AML-193 (cell line): ENCODE data around the gene FAM83C.
"Not testable (repeated sequence)": the region's sequence is repeated elsewhere in the genome, so short reads cannot be mapped to it uniquely, and the experiment has no call there.

Experiments
- DNase-seq, 2 experiments: peaks; one replicate each; lab custom pipeline; 2025; lab: John Stamatoyannopoulos, UW

The FAM83C gene

DNA sequence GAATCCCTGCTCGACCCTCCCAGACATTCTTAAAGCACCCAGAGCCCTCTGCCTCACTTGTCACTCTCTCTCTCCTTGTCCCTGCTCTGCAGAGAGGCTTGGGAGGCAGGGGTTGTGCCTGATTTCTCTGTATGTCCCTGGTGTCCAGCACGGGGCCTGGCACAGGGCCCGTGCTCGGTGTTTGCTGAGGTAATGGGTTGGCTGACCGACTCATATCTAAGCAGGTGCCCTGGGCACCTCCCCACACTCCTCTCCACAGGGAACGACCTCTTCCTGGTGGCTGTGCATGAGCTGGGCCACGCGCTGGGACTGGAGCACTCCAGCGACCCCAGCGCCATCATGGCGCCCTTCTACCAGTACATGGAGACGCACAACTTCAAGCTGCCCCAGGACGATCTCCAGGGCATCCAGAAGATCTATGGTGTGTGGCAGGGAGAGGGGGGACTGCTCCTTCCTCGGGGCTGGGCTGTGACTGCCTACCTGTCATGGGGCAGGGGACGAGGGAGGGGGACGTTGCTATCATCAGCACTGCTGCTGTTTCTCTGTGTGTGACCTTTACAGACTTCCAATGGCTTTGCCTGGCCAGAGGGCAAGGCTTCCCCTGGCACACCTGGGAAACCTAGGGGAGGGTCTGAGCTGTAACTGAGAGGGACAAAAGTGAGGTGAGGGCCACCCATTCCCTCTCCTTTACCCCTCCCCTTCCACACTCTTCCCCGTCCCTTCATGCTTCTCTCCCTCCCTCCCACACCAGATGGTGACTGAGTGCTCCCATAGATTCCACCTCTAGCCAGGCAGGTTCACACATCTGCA is 28.5 kb downstream of the FAM83C start:
- no peak for DNase-seq

DNA sequence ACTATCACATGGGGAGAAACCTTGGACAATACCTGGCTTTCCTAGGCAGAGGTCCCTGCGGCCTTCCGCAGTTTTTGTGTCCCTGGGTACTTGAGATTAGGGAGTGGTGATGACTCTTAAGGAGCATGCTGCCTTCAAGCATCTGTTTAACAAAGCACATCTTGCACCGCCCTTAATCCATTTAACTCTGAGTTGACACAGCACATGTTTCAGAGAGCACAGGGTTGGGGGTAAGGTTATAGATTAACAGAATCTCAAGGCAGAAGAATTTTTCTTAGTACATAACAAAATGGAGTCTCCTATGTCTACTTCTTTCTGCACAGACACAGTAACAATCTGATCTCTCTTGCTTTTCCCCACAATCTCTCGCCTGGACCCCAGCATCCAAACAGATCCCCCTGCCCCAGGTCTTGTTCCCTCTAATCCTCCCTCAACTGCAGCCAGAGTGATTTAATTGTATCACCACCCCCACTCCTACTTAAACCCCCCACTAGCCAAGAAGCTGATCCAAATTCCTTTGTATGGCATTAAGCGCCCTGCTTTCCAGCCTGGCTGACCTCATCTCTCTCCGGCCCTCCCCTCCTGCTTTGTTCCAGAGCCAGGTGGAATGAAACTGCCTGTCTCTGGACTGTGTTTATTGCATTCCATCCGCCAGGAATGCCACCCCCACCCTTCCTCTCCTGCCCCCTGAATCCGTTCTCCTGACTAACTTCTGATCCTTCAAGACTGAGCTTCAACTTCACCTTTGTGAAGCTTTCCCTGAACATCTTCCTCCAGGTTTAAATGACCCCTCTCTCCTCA is 29.3 kb downstream of the FAM83C start:
- not testable (repeated sequence) for DNase-seq

DNA sequence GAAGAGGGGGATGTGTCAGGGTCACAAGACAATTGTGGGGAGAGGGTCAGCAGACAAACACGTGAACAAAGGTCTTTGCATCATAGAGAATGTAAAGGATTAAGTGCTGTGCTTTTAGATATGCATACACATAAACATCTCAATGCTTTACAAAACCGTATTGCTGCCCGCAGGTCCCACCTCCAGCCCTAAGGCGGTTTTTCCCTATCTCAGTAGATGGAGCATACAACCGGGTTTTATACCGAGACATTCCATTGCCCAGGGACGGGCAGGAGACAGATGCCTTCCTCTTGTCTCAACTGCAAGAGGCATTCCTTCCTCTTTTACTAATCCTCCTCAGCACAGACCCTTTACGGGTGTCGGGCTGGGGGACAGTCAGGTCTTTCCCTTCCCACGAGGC is 29.9 kb downstream of the FAM83C start:
- not testable (repeated sequence) for DNase-seq

DNA sequence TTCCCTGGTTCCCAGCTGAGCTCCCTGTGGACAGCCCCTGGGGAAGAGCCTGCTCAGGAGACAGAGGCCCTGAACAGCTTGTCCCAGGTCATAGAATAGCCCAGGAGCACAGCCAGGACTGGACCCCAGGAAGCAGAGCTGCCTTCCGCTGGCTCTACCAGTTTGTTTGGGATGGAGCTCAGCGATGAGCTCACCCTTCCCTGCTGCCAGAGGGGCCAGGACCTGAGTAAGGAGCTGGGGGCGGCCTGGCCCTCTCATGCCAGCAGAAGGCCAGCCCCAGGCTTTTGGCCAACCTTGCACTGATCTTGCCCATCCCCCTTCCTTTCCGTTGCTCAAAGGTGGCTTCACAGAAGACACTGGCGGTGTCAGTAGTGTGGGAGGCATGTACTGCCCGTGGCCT is 31.8 kb downstream of the FAM83C start:
- DNase-seq = no peak

DNA sequence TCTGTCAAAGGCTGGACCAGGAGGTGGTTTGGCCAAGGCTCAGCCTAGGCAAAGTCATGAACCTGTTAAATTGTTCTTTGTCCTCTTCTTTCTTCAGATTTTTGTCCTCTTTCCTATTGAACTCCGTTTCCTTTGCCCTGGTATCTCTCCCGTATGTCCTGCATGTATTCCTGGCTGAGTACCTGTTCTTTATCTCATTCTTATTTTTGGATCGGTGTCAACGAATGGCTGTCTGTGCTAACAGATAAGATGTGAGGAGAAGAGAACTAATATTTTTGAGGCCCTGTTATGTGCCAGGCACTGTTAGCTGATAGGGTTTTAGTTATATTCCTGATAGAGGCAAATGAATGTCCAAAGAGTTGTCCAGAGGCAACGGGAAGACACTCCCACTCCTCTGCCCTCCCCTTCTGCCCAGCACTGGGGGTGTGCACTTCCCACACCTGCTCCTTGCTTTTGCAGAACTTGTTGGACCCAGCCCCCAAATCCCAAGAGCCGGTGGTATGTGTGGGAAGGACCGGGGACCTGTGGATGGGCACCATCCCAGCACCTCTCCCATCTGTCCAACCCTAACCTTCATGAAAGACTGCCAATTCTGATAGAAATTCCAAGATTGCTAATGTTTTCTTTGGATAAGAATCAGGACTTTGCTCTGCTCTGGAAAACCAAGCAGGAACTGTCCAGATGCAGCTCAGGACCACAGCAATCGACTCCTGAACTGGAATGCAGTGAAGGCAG is 34.9 kb downstream of the FAM83C start:
- DNase-seq = no peak

DNA sequence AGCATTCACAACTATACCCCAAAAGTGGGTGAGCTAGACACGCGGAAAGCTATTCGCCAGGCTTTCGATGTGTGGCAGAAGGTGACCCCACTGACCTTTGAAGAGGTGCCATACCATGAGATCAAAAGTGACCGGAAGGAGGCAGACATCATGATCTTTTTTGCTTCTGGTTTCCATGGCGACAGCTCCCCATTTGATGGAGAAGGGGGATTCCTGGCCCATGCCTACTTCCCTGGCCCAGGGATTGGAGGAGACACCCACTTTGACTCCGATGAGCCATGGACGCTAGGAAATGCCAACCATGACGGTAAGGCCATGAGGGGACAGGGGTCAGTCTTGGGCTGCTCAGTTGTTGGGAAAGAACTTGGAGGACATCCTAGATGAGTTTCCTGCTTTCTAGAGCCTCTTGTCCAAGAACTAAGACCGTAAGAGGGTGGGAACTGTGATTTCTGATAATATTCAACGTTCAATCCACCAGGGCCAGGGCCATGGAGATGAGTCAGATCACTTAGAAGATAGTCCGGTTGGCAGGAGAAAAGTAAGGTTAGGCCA is 37.7 kb downstream of the FAM83C start:
- no peak for DNase-seq

DNA sequence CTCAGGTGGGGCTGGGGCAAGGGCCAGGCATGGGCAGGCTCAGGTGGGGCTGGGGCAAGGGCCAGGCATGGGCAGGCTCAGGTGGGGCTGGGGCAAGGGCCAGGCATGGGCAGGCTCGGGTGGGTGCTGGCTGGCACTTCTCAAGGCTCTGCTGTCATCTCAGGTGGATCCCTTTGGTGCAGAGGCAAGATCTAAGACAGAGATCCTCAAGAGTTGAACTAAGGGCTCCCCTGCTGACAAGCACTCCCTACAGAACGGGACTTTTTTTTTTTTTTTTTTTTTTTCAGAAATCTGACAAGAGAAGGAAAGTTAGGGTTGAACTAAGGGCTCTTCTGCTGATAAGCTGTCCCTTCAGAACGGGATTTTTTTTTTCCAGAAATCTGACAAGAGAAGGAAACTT is 39.2 kb downstream of the FAM83C start:
- no peak for DNase-seq

DNA sequence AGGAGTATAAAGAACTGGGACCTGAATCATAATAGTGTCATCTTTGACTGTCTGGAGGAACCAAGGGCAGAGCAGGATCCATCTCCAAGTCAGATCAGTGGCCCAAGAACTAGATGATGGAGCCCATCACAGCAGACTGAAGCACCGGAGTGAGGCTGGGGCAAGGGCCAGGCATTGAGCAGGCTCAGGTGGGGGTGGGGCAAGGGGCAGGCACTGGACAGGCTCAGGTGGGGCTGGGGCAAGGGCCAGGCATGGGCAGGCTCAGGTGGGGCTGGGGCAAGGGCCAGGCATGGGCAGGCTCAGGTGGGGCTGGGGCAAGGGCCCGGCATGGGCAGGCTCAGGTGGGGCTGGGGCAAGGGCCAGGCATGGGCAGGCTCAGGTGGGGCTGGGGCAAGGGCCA is 39.6 kb downstream of the FAM83C start:
- DNase-seq = not testable (repeated sequence)

DNA sequence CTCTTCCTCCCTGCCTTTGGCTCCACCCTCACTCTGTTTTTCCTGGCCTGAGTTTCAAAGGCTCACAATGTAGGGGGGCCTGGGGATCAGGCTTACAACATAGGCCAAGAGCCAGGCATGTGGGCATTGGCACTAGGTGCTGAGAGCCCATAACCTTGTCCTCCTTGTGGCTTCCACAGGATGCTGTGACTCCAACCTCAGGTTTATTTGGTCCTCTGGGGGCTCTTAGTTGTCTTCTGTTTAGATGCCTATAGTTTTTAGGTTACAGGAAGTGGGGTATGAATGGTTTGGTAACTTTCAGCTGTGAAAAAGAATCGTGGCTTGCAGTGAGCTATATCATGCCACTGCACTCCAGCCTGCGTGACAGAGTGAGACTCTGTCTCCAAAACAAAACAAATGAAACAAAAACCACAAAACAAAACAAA is 40.2 kb downstream of the FAM83C start:
- DNase-seq = no peak

DNA sequence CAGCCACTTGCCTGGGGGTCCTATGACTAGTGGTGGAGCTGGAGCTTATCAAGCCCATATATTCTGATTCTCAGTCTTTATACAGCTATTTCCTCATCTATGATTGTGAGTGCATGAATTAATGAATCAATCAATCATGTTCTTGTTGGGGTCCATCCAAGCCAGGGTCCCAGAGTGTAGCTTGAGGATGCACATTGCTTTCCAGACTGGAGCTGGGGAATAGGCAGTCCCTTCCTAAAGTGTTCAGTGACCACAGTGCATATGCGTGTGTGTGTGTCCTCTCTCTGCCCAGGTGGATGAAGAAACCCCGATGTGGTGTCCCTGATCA is 40.6 kb downstream of the FAM83C start:
- no peak for DNase-seq

DNA sequence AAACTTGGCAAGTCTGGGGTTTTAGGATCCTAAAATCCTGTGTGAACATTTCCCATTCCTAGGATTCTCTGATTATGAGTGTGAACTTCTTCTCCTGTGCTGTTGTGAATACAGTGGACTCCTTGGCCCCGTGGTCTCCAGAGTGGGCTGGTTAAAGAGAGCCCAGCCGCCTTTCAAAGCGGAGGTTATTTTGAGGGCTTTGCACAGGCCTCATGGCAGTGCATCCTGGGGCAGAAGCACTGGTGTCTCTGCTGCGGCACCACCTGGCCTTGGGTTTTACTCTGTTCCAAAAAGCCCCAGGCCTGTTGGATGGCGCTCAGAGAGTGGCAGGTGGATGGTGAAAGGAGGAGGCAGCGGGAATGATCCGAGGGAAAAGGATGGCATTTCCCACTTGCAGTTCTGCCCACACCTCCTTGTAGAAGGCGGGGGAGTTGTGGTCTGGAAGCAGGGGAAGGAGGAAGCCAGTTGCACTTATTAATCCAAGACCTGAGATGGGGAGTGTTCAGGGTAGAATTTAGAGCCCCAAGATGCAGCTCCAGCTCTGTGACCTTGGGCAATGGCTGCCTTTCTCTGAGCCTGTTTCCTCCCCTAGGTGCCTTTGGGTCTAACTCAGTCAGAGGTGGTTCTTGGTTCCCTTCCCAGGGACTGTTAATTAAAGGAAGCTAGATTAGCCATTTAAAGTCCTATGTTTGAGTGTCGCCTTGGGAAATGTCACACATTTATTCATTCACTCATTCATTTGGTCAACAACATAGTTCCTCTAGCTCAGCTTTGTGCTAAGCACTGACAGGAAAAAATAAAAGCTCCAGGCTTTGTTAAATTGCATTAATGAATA is 43.4 kb downstream of the FAM83C start:
- DNase-seq = no peak

DNA sequence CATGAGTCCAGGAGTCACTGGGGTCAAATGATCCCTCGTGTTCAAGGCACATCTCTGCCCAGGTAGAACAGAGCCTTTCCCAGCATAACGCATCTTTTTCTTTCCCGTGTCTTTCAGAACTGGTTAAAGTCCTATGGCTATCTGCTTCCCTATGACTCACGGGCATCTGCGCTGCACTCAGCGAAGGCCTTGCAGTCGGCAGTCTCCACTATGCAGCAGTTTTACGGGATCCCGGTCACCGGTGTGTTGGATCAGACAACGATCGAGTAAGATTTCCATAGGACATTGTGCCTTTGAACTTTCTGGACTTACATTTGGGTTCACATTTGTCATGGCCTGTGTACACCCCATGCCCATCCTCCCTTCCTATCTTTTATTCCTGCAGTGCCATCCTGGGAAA is 45.5 kb downstream of the FAM83C start:
- no peak for DNase-seq

DNA sequence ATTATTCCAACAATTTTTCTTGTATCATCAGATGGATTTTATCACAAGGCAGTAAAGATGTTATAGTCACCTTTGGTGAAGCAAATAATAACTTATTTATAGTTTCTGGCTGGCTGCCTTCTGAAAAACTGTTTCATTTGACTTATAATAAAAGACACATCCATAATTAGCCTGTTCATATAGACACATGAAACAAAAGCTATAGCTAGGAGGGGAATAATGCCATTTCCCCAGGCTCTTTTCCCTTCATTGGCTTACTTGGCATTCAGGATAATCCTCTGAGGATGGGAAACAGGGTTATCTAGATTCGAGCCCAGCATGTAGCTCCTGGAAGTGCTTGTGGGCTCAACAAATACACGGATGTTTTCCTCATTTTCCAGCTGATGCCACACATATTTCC is 48.2 kb downstream of the FAM83C start:
- no peak for DNase-seq

DNA sequence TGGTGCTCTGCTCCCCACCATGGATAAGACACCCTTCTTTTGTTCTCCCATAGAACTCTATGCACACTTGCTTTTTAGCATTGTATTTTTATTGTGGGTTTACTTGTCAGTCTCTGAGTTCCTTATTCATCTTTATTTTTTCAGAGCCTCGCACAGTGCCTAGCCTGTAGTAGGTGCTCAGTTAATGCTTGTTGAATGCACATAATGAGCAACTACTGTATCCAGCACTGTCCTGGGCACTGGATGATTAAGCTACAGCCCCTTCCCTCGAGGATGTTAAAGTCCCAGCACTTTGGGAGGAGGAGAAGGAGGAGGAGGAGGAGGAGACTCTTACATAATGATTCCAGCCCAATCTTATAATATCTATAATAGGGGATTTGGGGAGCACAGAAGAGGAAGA is 48.9 kb downstream of the FAM83C start:
- no peak for DNase-seq

DNA sequence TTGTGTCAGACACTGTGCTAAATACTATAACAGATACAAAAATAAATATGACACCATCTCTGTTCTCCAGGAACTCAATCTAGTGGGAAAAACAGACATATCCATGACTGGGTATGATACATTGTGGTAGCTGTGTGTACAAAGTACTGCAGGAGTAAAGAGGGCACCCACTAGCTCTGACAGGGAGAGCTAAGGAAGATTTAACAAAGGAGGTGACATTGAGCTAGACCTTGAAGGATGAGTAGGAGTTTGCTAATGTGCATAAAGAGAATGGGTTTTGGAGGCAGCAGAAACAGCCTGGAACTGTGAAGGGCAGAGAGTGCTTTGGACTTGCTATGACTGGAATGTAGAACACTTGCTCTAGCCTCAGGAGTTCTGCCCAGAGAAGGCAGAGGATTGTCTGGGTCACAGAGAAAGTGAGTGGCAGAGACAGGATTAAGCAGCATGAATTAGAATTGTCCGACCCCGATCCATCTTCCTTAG is 51.4 kb downstream of the FAM83C start:
- DNase-seq = no peak

DNA sequence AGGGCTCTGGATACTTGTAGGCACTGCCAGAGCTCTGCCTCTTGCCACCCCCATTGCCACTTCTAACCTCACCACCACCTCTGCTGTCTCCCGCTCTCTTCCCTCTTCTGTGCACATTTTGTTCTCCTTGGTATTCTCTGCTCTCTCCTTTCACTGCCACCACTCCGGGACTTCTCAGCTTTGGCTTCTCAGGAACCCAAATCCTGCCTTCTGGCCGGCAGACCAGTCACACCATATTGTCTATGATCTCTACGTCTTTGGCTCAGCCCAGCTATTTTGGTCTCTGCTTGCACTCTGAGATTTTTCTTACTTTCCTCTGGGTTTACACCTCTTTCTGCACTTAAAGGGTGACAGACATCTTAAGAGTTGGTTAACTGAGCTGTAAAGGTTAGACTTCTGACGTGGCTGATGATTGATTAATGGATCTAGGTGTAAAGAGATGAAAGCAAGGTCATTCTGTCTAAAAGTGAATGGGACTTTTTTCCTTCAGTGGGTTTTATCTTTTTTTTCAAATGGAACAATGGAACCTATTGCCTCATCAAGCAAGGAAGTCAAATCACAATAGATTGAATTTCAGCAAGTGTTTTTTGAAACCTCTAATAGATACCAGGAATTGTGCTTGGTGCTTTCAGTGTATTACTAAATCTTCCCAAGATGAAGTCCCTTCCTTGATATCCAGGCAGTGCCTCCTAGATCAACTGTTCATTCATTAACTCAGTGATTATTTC is 52.0 kb downstream of the FAM83C start:
- no peak for DNase-seq

DNA sequence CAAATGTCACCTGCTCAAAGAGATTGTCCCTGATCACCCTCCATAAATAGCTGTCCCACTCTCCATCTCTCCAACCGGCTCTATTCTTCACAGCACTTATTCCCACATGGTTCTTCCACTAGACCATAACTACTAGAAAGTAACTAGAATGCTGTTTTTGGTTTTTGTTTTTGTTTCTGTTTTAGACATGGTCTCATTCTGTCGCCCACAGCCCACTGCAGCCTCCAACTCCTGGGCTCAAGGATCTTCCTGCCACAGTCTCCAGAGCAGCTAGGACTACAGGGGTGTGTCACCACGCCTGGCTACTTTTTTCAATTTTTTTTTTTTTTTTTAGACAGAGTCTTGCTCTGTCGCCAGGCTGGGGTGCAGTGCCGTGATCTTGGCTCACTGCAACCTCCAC is 53.5 kb downstream of the FAM83C start:
- DNase-seq = no peak

DNA sequence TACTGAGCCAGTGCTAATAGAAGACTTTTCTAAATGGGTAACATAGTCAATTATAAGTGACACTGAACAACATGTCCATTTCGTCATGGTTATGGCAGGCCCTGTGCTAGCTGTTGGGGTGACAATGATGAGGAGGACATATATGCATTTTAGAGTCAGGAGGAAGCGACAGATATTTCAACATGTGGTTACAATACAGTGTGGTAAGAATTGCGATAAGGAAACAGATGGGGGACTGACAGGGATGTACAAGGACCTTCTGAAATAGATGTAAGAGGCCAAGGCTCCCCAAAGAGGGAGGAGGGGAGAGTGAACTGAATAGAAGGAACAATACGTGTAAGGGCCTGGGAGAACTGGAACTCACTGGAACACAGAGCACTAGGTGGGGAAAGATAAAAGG is 54.1 kb downstream of the FAM83C start:
- DNase-seq = peak; percentile 98

DNA sequence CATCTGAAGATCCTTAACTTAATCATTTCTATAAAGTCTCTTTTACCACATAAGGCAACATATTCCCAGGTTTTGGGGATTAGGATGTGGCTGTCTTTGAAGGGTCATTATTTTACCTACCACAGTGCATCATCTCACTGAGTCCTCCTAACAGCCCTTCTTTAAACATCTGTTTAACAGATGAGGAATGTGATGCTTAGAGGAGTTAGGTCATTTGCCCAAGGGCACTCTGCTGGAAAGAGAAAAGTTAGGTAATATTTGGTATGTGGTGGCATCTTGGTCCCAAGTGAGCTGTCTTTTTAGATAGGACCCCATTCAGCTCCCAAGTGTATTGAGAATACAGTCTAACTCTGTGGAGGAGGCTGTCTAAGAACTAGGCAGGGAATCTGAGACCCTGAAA is 54.7 kb downstream of the FAM83C start:
- peak; percentile 12 to 22 for DNase-seq

DNA sequence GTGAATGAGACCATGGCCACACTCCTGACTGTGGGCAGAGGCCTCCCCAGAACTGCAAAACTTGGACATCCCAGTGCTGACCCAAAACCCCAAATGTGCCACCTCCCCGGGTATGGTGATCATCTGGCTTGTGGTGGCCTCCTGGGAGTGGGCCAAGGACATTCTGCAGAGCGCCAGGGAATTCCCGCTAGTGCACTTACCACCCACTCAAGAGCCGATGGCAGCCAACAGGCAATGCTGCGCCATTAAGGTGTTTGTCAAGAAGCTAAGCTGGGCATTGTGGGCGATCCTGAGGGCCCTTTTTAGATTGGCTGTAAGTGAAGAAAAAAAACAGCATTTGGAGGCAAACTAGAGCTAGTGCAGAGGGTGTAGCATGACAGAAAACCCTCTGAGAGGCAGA is 56.3 kb downstream of the FAM83C start:
- DNase-seq = no peak
